ENCODE results near the gene GMDS. TPM values are rescaled to one million over a fixed set of nuclear protein-coding genes. Genes with fewer than 3 reads are reported as not detected.

The GMDS gene
- total and polyA plus RNA-seq, 2 of the 4 experiments (the other 2 are of a cell fraction) = 7.3 to 21.9 TPM

DNA sequence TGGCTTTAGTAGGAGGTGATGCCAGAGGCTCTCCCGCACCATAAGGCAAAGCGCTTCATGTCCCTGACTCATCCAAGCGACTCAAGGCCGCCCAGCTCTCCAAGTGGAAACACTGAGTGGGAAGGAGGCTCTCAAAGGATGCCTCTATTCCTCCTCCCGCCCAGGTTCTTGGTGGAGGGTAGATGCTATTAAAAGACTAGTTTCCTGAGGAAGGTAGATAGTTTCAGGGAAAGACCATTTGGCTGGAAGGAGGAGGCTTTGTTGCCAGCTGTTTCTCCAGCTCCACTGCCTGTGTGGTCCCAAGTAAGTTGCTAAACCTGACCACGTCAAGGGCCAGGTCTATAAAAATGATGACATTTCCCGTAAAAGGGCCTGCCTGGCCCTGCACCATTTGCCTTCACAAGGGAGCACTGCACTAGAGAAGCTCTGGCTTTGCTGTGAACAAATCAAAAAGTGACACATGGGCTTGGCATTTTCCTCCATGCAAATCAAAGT is 48.2 kb downstream of the GMDS start:
- 0 out of 2 replicates have a peak overlapping the region, but pooled peaks have one; percentile 20 for H2BK20ac ChIP-seq (ENCODE audit: low read depth, low read length)
- H4K8ac ChIP-seq (ENCODE audit: low read depth in 2 of 2, low read length in 2 of 2) = peak overlapping the region in 1 of 2 experiments; percentile 34; a peak in 2 of 4 replicates
- DNase-seq = peak; percentile 59
- H3K4me2 ChIP-seq (ENCODE audit: low read depth, low read length) = no peak overlapping the region
- H3K4ac ChIP-seq (ENCODE audit: low read depth, low read length) = peak overlapping the region; percentile 63
- intact Hi-C loops (cut with micrococcal nuclease) = loop anchor here (2.0 kb wide), 2 partner anchors 252 to 600 kb away; no protein-coding TSS in a partner anchor
- H3K9me1 ChIP-seq (ENCODE audit: insufficient read depth, low read length) = peaks cover 8% of the 10 kb centered on the region; the same call in 1 of the 2 replicates
- no peak overlapping the region for H2BK15ac ChIP-seq (ENCODE audit: low read depth, low read length)
- no peak overlapping the region for H2BK5ac ChIP-seq (ENCODE audit: low read depth, low read length, poor library complexity, severe bottlenecking)
- H3K9ac ChIP-seq (ENCODE audit: low read depth, low read length) = no peak overlapping the region
- peak overlapping the region; percentile 81; the same call in 1 of the 2 replicates for H3K14ac ChIP-seq (replicated peaks; ENCODE audit: low read depth, low read length)
- ChIA-PET POLR2A (ENCODE audit: unreplicated experiment) (no interaction called here), CTCF (interaction anchor here (0.5 to 0.6 kb wide), 2 partner anchors 24 to 177 kb away, joined by 3 read pairs; no protein-coding TSS in a partner anchor)
- peak; percentile 25; the same call in 1 of the 2 replicates for ATAC-seq (ENCODE audit: low read depth)
- no peak overlapping the region for H3K56ac ChIP-seq (ENCODE audit: extremely low read depth, insufficient read depth, low read length)
- no peak for TF ChIP-seq RCOR1 (IDR thresholded peaks at IDR 0.05; ENCODE audit: insufficient replicate concordance, low read length)
- H4K5ac ChIP-seq (ENCODE audit: low read depth, low read length) = no peak overlapping the region
- H3K4me1 ChIP-seq (ENCODE audit: control insufficient read depth, insufficient read depth, low read length) = peaks cover 8% of the 10 kb centered on the region; the same call in 1 of the 2 replicates
- peak overlapping the region; percentile 17; the same call in 1 of the 2 replicates for H4K91ac ChIP-seq (ENCODE audit: insufficient read depth, low read depth, low read length)
- no peak overlapping the region for H2AFZ ChIP-seq (replicated peaks; ENCODE audit: low read length, poor library complexity)
- H3K27me3 ChIP-seq (ENCODE audit: control insufficient read depth, insufficient read depth, low read length) = no peaks in the 10 kb centered on the region
- no peak overlapping the region for H2BK120ac ChIP-seq (ENCODE audit: low read depth, low read length)
- H3K9me3 ChIP-seq (ENCODE audit: control insufficient read depth, insufficient read depth, low read length) = no peaks in the 10 kb centered on the region
- H3K36me3 ChIP-seq (ENCODE audit: control insufficient read depth, insufficient read depth, low read length) = no peaks in the 10 kb centered on the region
- H3K79me1 ChIP-seq (ENCODE audit: low read depth in 1 of 2, low read length in 2 of 2) = peaks cover 0 to 11% of the 10 kb centered on the region in 2 experiments; a peak in 2 of 4 replicates
- no peak overlapping the region for H3K18ac ChIP-seq (ENCODE audit: low read depth, low read length)
- H2AK5ac ChIP-seq (ENCODE audit: low read depth, low read length) = peak overlapping the region; percentile 18; the same call in 1 of the 2 replicates
- BruUV-seq (replicated peaks) = no TSS peak
- 63% methylated on average over 2 of the region's 7 CpGs; no CpG with 5 or more reads in 1 of the 2 experiments for WGBS, 2 experiments (ENCODE audit: extremely low coverage in 2 of 2, insufficient read length in 1 of 2)
- in situ Hi-C loops (cut with MboI; ENCODE audit: low sequenced_read_pairs) = no loop called here
- no peaks in the 10 kb centered on the region for H4K20me1 ChIP-seq (ENCODE audit: insufficient read depth, low read length)
- H3K4me3 ChIP-seq (ENCODE audit: insufficient read depth, low read depth, low read length) = no peak overlapping the region
- dilution Hi-C loops (cut with HindIII; ENCODE audit: low sequenced_read_pairs, unreplicated experiment) = no loop called here
- no peak overlapping the region for H2AK9ac ChIP-seq (replicated peaks; ENCODE audit: low read depth, low read length, poor library complexity)
- H3K27ac ChIP-seq (ENCODE audit: insufficient read depth, low read length) = no peak overlapping the region
- peak overlapping the region; percentile 60; the same call in 1 of the 2 replicates for H3K23ac ChIP-seq (ENCODE audit: low read depth, low read length)
